A549 (cell line): ENCODE measurements around the gene PNPLA8. TPM values are rescaled to one million over a fixed set of nuclear protein-coding genes. Genes with fewer than 3 reads are reported as not detected.

Source experiments
- ATAC-seq, 2 experiments: fragments of 200-7000 bp in 1 of 2; fragments of >200 bp in 1 of 2; cut with Nextera tagmentation in 1 of 2; cut with Tn5 transposase in 1 of 2; 3 replicates each; pipeline versions ENCODE4 v1.8.0 to v1.9.1; 2018 to 2020; ENCODE audit warnings: mild to moderate bottlenecking in 1 of 2, moderate library complexity in 1 of 2
- CTCF ChIA-PET: fragments of 300-600 bp; sonication (Branson Sonifier 250); formaldehyde crosslinking; extraction: SDS; loops from one replicate; lab custom pipeline; 2021; ENCODE audit warnings: antibody characterized with exemption, inconsistent platforms; lab: Yijun Ruan, JAX
- POLR2A ChIA-PET: fragments of 350-600 bp; formaldehyde crosslinking; extraction: SDS; loops from one replicate; lab custom pipeline; 2021; ENCODE audit warnings: antibody characterized with exemption, inconsistent platforms; lab: Yijun Ruan, JAX
- DNase-seq, 2 experiments: peaks; one replicate each; pipeline versions ENCODE4 v3.0.0 to v3.0.0-alpha.2; 2011 to 2016; ENCODE audit warnings: low read depth in 1 of 2, low spot score in 1 of 2
- FAIRE-seq: peaks from 2 replicates; lab custom pipeline; 2011; peaks lifted over from hg19 to GRCh38; lab: Jason Lieb, UNC
- H3K27ac ChIP-seq, 2 experiments: fragments of >200 bp; sonication (Bioruptor Twin); formaldehyde crosslinking; 3 replicates each; pipeline ENCODE4 v1.5.1; 2016 to 2017
- H3K4me1 ChIP-seq: fragments of >200 bp; sonication (Bioruptor Twin); formaldehyde crosslinking; 3 replicates; pipeline ENCODE4 v1.6.1; 2016
- H3K4me2 ChIP-seq: fragments of >200 bp; sonication (Bioruptor Twin); formaldehyde crosslinking; 3 replicates; pipeline ENCODE4 v1.6.1; 2016
- H3K4me3 ChIP-seq: fragments of >200 bp; sonication (Bioruptor Twin); formaldehyde crosslinking; 3 replicates; pipeline ENCODE4 v1.5.1; 2016
- H3K9me3 ChIP-seq: fragments of >200 bp; sonication (Bioruptor Twin); formaldehyde crosslinking; 3 replicates; pipeline ENCODE4 v1.6.1; 2016
- CBX8 ChIP-seq: fragments of 200-600 bp; sonication (generic); IDR thresholded peaks from 2 replicates; pipeline ENCODE4 v1.6.1; 2016
- CEBPB ChIP-seq, 2 experiments: fragments of >200 bp in 1 of 2; sonication (Bioruptor Twin) in 1 of 2; formaldehyde crosslinking in 1 of 2; IDR thresholded peaks; 2 replicates each; pipeline ENCODE4 v1.6.1; 2012 to 2016
- CHD4 ChIP-seq: fragments of 200-600 bp; sonication (generic); IDR thresholded peaks from 2 replicates; pipeline ENCODE4 v1.6.1; 2016; ENCODE audit warnings: antibody characterized with exemption, mild to moderate bottlenecking, borderline replicate concordance
- EP300 ChIP-seq, 2 experiments: fragments of >200 bp; sonication (Bioruptor Twin); formaldehyde crosslinking; IDR thresholded peaks; 2 replicates in 1 of 2; 3 replicates in 1 of 2; pipeline ENCODE4 v1.6.1; 2016 to 2017
- FOXS1 ChIP-seq: fragments of 250-450 bp; sonication (Bioruptor Pico); IDR thresholded peaks from 2 replicates; pipeline ENCODE4 v1.5.0; 2020; ENCODE audit warnings: mild to moderate bottlenecking, moderate library complexity
- HDAC2 ChIP-seq: fragments of 200-600 bp; sonication (generic); IDR thresholded peaks from 2 replicates; pipeline ENCODE4 v1.6.1; 2016
- HOXA7 ChIP-seq: fragments of 250-450 bp; sonication (Bioruptor Pico); IDR thresholded peaks from 2 replicates; pipeline ENCODE4 v1.5.0; 2020; ENCODE audit warnings: mild to moderate bottlenecking, moderate library complexity
- JUN ChIP-seq, 2 experiments: fragments of >200 bp; sonication (Bioruptor Twin); formaldehyde crosslinking; IDR thresholded peaks; 2 replicates in 1 of 2; 3 replicates in 1 of 2; pipeline ENCODE4 v1.6.1; 2016 to 2017
- JUNB ChIP-seq: fragments of >200 bp; sonication (Bioruptor Twin); formaldehyde crosslinking; IDR thresholded peaks from 2 replicates; pipeline ENCODE4 v1.6.1; 2016
- KDM5A ChIP-seq: fragments of 200-600 bp; sonication (generic); IDR thresholded peaks from 2 replicates; pipeline ENCODE4 v1.6.1; 2016; ENCODE audit warnings: antibody characterized with exemption, mild to moderate bottlenecking
- MAFK ChIP-seq: fragments of 450-650 bp; IDR thresholded peaks from 2 replicates; pipeline ENCODE4 v1.6.1; 2014; ENCODE audit not compliant: partially characterized antibody
- MYC ChIP-seq: IDR thresholded peaks from 2 replicates; pipeline ENCODE4 v1.6.1; 2012; ENCODE audit warnings: mild to moderate bottlenecking, inconsistent platforms, low read length, improper control_type of control experiment, borderline replicate concordance
- NFE2L2 ChIP-seq: fragments of 150-350 bp; conservative IDR thresholded peaks from 2 replicates; pipeline ENCODE4 v1.6.1; 2014; ENCODE audit warnings: low read length
- PHF8 ChIP-seq: fragments of 200-600 bp; sonication (generic); IDR thresholded peaks from 2 replicates; pipeline ENCODE4 v1.6.1; 2016; ENCODE audit warnings: low read depth, mild to moderate bottlenecking, antibody characterized with exemption, moderate library complexity, borderline replicate concordance
- POLR2AphosphoS2 ChIP-seq: conservative IDR thresholded peaks from 2 replicates; pipeline ENCODE4 v1.6.1; 2012; ENCODE audit warnings: low read length, improper control_type of control experiment, inconsistent platforms
- RAD21 ChIP-seq, 2 experiments: fragments of >200 bp in 1 of 2; sonication (Bioruptor Twin) in 1 of 2; formaldehyde crosslinking in 1 of 2; IDR thresholded peaks in 1 of 2; conservative IDR thresholded peaks in 1 of 2; 2 replicates in 1 of 2; 3 replicates in 1 of 2; pipeline ENCODE4 v1.6.1; 2012 to 2018; ENCODE audit warnings: inconsistent platforms in 1 of 2
- RARB ChIP-seq: fragments of 250-450 bp; sonication (Bioruptor Pico); IDR thresholded peaks from 2 replicates; pipeline ENCODE4 v1.8.0; 2021; ENCODE audit warnings: mild to moderate bottlenecking, moderate library complexity
- SREBF2 ChIP-seq: fragments of 450-650 bp; IDR thresholded peaks from 2 replicates; pipeline ENCODE4 v1.6.1; 2014; ENCODE audit warnings: mild to moderate bottlenecking, moderate library complexity
- ZC3H11A ChIP-seq: fragments of 450-650 bp; IDR thresholded peaks from 2 replicates; pipeline ENCODE4 v1.6.1; 2014; ENCODE audit warnings: antibody characterized with exemption, mild to moderate bottlenecking
- ZFP36 ChIP-seq: fragments of 450-650 bp; IDR thresholded peaks from 2 replicates; pipeline ENCODE4 v1.6.1; 2014; ENCODE audit warnings: borderline replicate concordance; ENCODE audit not compliant: partially characterized antibody
- ZNF302 ChIP-seq: fragments of 250-450 bp; sonication (Bioruptor Pico); IDR thresholded peaks from 2 replicates; pipeline ENCODE4 v1.9.0; 2021; ENCODE audit warnings: inconsistent platforms, mild to moderate bottlenecking, moderate library complexity
- WGBS: methylation state at CpG from one replicate; pipeline ENCODE4 v1.1.6; 2017; ENCODE audit errors: missing lambda C conversion rate; 5-methylcytosine and 5-hydroxymethylcytosine counted together
- polyA plus RNA-seq, 4 experiments: library from polyadenylated mRNA; depleted of rRNA in 3 of 4; stranded (reverse); fragments of >200 nt; fragmentation: RNase III in 1 of 4; extraction: RNeasy Plus Mini Kit Qiagen cat#74134 plus additional on column Dnase treatment in 1 of 4; gene quantifications; 2 replicates in 3 of 4; 3 replicates in 1 of 4; pipeline ENCODE4 v1.2.3, GENCODE V29; 2011 to 2017
- TF ChIP-seq, protein P1 (sequence below): fragments of 150-350 bp; IDR thresholded peaks from 2 replicates; pipeline ENCODE4 v1.6.1; 2014; ENCODE audit warnings: low read depth, mild to moderate bottlenecking, low read length
- TF ChIP-seq, protein P2 (sequence below): IDR thresholded peaks from 2 replicates; pipeline ENCODE4 v1.6.1; 2012
- TF ChIP-seq, protein P3 (sequence below): fragments of 250-450 bp; sonication (Bioruptor Pico); IDR thresholded peaks from 2 replicates; pipeline ENCODE4 v1.5.0; 2020; ENCODE audit warnings: low read depth, mild to moderate bottlenecking, moderate library complexity
- TF ChIP-seq, protein P4 (sequence below): IDR thresholded peaks from 2 replicates; pipeline ENCODE4 v1.6.1; 2012; ENCODE audit warnings: low read depth, borderline replicate concordance

PNPLA8 gene
- polyA plus RNA-seq, 2 of the 4 experiments (the other 2 are of a cell fraction) = 16.1 to 29.6 TPM

DNA sequence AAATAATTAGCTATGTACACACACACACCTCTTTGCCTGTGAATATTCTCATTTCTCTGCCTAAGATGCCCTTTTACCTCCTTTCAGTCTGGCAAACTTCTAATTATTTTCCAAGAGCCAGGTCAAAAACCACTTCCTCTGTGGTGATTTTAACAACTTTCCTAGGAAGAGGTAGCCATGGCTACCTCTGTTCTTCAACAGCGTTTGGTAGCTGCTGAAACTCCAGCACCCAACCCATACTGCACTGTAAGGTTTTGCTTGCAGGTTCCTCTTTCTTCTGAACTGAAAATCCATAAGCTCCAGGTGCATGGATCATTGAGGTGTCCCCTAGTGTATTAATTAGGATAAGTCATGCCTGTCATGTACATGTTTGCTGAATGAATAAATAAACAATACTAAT is 95.3 kb downstream of the PNPLA8 start:
- ChIA-PET POLR2A (no interaction called here), CTCF (interaction anchor here (0.8 to 3.4 kb wide), 4 partner anchors 9 to 284 kb away, joined by 3 to 12 read pairs (median 7); no protein-coding TSS in a partner anchor)
- no peak overlapping the region for H3K4me2 ChIP-seq
- H3K4me1 ChIP-seq = peaks cover 65% of the 10 kb centered on the region
- no peak overlapping the region for H3K4me3 ChIP-seq
- WGBS = 91% methylated on average over 1 of the region's 1 CpG
- no peak for DNase-seq
- no peaks in the 10 kb centered on the region for H3K9me3 ChIP-seq
- ATAC-seq = no peak
- no peak for FAIRE-seq
- no peak overlapping the region for H3K27ac ChIP-seq
- TF ChIP-seq HDAC2 = no peak
- TF ChIP-seq, protein P1, sequence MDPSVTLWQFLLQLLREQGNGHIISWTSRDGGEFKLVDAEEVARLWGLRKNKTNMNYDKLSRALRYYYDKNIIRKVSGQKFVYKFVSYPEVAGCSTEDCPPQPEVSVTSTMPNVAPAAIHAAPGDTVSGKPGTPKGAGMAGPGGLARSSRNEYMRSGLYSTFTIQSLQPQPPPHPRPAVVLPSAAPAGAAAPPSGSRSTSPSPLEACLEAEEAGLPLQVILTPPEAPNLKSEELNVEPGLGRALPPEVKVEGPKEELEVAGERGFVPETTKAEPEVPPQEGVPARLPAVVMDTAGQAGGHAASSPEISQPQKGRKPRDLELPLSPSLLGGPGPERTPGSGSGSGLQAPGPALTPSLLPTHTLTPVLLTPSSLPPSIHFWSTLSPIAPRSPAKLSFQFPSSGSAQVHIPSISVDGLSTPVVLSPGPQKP = no peak
- TF ChIP-seq HOXA7 (CRISPR knock-in tag) = no peak
- TF ChIP-seq ZNF302 = no peak
- no peak for TF ChIP-seq ZFP36
- no peak for TF ChIP-seq MYC
- no peak for TF ChIP-seq JUN (IDR thresholded peaks at IDR 0.05)

DNA sequence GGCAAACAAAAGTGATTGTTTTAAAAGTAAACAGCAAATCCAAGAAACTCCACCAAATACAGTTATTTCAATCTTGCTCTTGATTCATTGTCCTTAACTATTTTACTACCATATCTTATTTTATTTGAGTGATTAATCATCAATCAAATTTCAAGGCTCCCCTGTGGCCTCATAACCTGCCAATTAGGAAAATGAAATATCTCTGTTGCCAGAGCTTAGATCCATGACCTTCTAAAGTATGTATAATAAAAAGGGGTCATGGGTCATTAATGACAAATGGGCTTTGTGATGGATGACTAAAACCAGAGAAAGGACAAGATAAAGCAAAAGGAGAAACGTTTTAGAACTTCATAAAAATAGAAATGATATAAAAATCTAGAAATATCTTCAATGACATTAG is 98.2 kb downstream of the PNPLA8 start:
- H3K27ac ChIP-seq = no peak overlapping the region
- ChIA-PET POLR2A (no interaction called here), CTCF (interaction anchor here (1.2 to 2.8 kb wide), 2 partner anchors 9 to 26 kb away, joined by 3 to 8 read pairs; no protein-coding TSS in a partner anchor)
- TF ChIP-seq KDM5A (no peak), JUNB (no peak), RARB (CRISPR knock-in tag) (no peak), CHD4 (no peak), SREBF2 (no peak), FOXS1 (no peak), EP300 (IDR thresholded peaks at IDR 0.05) (no peak), CEBPB (IDR thresholded peaks at IDR 0.05) (no peak), PHF8 (no peak), RAD21 (conservative IDR thresholded peaks at IDR 0.05 in 1 of 2, IDR thresholded peaks at IDR 0.05 in 1 of 2) (no peak)
- TF ChIP-seq, protein P2, sequence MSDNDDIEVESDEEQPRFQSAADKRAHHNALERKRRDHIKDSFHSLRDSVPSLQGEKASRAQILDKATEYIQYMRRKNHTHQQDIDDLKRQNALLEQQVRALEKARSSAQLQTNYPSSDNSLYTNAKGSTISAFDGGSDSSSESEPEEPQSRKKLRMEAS = no peak
- TF ChIP-seq, protein P3, sequence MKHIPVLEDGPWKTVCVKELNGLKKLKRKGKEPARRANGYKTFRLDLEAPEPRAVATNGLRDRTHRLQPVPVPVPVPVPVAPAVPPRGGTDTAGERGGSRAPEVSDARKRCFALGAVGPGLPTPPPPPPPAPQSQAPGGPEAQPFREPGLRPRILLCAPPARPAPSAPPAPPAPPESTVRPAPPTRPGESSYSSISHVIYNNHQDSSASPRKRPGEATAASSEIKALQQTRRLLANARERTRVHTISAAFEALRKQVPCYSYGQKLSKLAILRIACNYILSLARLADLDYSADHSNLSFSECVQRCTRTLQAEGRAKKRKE (CRISPR knock-in tag) = no peak
- TF ChIP-seq, protein P4, sequence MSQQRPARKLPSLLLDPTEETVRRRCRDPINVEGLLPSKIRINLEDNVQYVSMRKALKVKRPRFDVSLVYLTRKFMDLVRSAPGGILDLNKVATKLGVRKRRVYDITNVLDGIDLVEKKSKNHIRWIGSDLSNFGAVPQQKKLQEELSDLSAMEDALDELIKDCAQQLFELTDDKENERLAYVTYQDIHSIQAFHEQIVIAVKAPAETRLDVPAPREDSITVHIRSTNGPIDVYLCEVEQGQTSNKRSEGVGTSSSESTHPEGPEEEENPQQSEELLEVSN = no peak
- DNase-seq = no peak
- 20% methylated on average over 1 of the region's 1 CpG for WGBS
- H3K4me3 ChIP-seq = no peak overlapping the region
- no peaks in the 10 kb centered on the region for H3K9me3 ChIP-seq
- no peak for ATAC-seq
- peak; percentile 13 for FAIRE-seq
- H3K4me2 ChIP-seq = peak overlapping the region; percentile 5; the same call in 1 of the 3 replicates
- peaks cover 63% of the 10 kb centered on the region for H3K4me1 ChIP-seq

DNA sequence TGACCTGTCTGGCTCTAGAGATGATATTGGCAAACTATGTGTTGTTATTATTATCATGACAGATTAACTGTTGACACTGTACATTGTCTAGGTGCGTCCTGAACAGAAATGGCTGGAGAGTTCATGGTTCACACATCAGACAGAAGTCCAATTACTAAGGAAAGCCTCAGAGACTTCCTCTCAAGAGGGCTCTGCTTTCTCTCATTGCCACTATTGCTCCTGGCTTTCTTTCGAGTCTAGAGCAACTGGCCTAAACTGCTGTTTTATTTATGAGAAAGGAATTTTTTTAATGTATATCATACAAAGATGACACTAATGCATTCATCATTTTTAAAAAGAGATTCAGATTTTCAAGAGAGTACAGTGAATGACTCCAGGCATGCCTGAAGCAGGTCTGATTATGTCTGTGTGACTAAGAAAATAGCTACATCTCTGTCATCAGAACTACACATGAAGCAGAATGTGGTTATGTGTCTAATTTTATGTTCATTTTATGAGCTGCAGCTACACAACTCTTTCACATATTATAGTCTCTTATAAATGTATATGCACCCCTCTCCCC is 100.1 kb downstream of the PNPLA8 start:
- 56% methylated on average over 2 of the region's 2 CpGs for WGBS
- no peak for FAIRE-seq
- ATAC-seq = peak in 1 of 2 experiments; percentile 28; a peak in 2 of 6 replicates
- Histone ChIP-seq H3K4me3 (no peak overlapping the region), H3K4me1 (peaks cover 75% of the 10 kb centered on the region), H3K9me3 (no peaks in the 10 kb centered on the region), H3K4me2 (peak overlapping the region; percentile 10; the same call in 1 of the 3 replicates), H3K27ac (peak overlapping the region in 1 of 2 experiments; percentile 37; a peak in 1 of 6 replicates)
- POLR2A ChIA-PET = no interaction called here
- no peak for DNase-seq
- TF ChIP-seq ZC3H11A (no peak), NFE2L2 (no peak), POLR2AphosphoS2 (0 out of 2 replicates have a peak, but pooled peaks have one; percentile 24), RAD21 (conservative IDR thresholded peaks at IDR 0.05 in 1 of 2, IDR thresholded peaks at IDR 0.05 in 1 of 2) (no peak), CBX8 (no peak), MAFK (no peak)
- CTCF ChIA-PET = interaction anchor here (1.0 kb wide), 1 partner anchor 41 kb away, joined by 3 read pairs; no protein-coding TSS in a partner anchor
